Measurements from ENCODE around the gene ZFP36L1.

The ZFP36L1 gene

DNA sequence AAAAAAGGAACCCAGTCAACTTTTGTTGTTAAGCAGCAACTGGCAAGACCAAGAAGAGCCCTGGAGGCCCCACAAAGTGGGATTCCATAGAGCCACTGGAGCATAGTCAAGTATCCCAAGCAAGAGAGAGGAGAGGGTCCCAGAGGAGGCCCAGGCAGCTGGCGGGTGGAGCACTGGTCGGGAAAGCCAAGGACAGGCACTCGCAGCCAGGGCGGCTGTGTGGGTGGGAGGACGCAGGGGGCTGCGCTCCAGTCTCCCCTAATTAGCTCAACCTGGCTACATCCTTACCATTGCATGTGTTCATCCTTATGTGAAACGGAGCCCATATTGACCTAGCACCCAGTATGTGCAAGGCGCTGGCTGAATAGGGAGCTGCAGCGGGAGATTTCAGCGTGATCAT lies 18.3 kb upstream of the ZFP36L1 start:
- no peak for DNase-seq (ENCODE audit: low read depth)
- no peak overlapping the region for H3K4me3 ChIP-seq (ENCODE audit: low read length)
- TF ChIP-seq, protein P1, sequence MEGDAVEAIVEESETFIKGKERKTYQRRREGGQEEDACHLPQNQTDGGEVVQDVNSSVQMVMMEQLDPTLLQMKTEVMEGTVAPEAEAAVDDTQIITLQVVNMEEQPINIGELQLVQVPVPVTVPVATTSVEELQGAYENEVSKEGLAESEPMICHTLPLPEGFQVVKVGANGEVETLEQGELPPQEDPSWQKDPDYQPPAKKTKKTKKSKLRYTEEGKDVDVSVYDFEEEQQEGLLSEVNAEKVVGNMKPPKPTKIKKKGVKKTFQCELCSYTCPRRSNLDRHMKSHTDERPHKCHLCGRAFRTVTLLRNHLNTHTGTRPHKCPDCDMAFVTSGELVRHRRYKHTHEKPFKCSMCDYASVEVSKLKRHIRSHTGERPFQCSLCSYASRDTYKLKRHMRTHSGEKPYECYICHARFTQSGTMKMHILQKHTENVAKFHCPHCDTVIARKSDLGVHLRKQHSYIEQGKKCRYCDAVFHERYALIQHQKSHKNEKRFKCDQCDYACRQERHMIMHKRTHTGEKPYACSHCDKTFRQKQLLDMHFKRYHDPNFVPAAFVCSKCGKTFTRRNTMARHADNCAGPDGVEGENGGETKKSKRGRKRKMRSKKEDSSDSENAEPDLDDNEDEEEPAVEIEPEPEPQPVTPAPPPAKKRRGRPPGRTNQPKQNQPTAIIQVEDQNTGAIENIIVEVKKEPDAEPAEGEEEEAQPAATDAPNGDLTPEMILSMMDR (conservative IDR thresholded peaks at IDR 0.05; ENCODE audit: low read depth, low read length), result no peak

DNA sequence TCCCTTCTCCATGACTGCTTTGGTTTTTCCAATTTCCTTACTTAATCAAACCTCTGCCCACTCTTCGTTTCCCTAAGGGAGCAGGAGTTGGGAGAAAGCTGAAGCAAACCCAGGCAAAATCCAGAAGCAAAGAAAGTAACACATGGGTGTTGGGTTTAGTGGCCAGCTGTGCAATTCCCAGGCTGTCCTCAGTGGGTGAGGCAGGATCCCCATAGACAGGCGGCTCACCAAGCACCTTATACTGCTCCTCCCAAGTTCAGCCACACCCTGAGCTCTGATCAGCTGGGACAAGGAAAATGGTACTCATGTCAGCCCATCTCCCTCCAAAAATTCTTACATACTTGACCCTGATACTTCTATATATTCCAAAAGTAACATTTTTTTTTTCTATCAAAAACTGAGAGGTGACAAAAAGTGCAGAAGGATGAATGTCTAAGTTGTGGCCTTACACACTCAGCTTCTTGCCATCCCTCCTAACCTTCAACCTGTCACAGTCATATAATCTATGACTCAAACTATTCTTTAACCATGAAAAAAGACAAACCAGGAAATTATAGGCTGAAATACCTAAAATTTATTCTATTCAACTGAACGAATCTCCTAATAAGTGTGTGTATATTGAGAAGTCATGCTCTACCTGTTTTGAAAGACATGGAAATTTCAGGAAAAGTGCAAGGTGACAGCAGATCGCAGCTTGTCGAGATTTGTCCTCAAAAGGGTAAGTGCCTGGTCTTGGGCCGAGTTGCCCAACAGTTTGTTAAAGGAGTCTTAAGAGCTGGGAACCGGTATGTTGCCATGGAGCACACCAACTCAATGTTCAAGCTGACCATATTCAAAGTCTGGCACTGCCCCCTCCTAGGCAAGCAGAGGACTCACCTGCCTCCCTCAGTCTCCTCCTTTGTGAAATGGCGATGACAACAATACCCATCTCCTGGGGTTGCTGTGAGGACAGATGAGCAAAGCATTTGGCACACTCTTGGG lies 17.6 kb upstream of the ZFP36L1 start:
- H3K4me3 ChIP-seq (ENCODE audit: low read length), result no peak overlapping the region
- TF ChIP-seq, protein P1 (conservative IDR thresholded peaks at IDR 0.05; ENCODE audit: low read depth, low read length), result no peak
- no peak for DNase-seq (ENCODE audit: low read depth)

DNA sequence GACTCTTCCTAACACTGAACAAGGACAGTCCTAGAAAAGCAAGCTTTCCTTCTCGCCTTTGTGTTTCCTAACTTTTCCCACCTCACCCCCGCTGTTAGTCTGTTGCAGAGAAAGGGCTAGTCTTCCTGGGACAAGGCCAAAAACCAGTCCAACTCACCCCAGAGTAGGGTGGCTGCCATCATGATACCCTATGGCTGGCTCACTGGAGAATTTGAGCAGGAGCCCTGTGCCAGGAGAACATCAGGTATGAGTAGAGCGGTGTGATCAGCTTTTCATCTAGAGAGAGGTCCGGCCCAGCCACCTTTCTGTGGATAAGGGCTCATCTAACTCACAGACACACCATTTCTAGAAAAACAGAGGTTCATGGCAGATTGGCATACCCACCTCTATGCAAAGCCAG lies 16.7 kb upstream of the ZFP36L1 start:
- TF ChIP-seq, protein P1 (conservative IDR thresholded peaks at IDR 0.05; ENCODE audit: low read depth, low read length), result no peak

DNA sequence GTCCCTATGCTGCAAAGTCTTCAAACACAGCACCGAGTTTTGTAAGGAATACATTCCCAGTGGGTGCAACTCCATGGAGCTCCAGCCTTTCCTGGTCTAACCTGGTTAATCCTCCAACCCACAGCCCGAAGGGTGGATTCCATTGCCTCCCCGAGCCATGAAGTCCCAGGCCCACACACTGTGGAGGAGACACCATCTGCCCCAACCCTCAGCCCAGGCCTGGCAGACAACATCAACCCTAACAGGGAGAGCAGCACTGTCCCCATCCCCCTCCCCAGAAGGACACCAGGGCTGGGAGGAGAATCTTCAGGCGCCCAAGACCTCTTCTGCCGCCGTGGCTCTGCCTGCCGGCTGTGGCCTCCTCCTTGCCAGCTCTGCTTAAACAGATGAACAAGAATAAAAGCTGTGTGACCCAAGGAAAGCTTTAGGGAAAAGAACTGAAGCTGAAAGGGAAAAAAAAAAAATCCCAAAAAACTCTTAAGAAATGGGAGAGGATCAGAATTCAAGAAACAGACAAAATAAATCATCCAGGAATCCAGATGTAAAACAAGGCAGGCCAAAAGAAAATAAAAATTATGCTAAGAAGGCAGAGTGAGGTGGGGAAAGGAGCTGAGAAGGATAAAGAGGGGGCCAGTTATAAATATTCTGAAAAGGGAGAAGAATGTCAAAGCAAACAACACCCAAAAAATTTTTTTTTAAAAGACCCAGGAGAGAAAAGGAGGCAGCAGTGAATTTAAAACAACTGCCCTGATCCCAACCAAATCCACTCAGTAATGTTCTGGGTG lies 16.0 kb upstream of the ZFP36L1 start:
- no peak for DNase-seq (ENCODE audit: low read depth)
- TF ChIP-seq, protein P1 (conservative IDR thresholded peaks at IDR 0.05; ENCODE audit: low read depth, low read length), result no peak

More for the DNA sequence above, 16.7 kb upstream of the ZFP36L1 start:
- H3K4me3 ChIP-seq (ENCODE audit: low read length), result no peak overlapping the region
- DNase-seq (ENCODE audit: low read depth), result no peak

DNA sequence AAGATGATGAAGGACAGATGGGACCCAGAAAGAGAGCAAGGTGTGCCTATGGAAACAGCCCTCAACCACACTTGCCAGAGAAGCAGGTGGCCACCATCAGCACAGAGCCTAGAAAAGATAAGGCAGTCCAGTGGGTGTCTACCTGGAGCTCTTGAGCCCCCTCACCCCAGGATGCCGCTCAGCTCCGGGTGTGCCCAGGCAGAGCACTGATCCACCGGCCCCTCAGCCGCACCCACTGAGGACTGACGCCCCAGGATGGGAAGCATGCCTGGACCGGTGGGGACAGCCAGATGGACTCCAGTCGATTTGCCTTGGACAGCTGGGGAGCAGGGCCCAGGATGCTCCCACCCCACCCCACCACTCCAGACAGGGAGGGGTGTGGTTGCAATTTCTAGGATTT lies 15.1 kb upstream of the ZFP36L1 start:
- no peak for DNase-seq (ENCODE audit: low read depth)
- no peak overlapping the region for H3K4me3 ChIP-seq (ENCODE audit: low read length)
- TF ChIP-seq, protein P1 (conservative IDR thresholded peaks at IDR 0.05; ENCODE audit: low read depth, low read length), result no peak

More for the DNA sequence above, 16.0 kb upstream of the ZFP36L1 start:
- H3K4me3 ChIP-seq (ENCODE audit: low read length), result no peak overlapping the region

DNA sequence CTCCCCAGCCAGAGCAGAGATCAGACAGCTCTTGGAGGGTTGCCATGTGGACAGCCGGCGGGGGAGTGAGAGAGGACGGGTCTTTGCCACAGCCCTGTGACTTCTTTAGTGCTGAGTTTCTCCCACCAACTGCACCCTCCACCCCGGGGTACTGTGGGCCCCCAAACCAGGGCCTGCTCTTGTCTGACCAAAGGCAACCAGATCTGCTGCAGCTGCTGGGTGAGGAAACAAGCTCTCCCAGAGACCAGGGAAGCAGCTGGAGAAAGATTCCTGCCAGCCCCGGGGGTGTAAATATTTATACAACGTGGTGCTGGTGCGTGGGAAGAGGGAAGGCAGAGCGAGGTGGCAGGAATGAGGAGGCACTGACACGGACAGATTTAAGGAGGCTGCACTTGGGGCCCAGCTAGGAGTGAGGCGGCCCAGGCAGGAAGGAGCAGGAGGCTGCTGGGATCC lies 14.3 kb upstream of the ZFP36L1 start:
- no peak overlapping the region for H3K4me3 ChIP-seq (ENCODE audit: low read length)
- TF ChIP-seq, protein P1 (conservative IDR thresholded peaks at IDR 0.05; ENCODE audit: low read depth, low read length), result no peak
- no peak for DNase-seq (ENCODE audit: low read depth)

Data from retinal pigment epithelial cell (primary cell).